ENCODE data around the gene PHLDA3.

DNA sequence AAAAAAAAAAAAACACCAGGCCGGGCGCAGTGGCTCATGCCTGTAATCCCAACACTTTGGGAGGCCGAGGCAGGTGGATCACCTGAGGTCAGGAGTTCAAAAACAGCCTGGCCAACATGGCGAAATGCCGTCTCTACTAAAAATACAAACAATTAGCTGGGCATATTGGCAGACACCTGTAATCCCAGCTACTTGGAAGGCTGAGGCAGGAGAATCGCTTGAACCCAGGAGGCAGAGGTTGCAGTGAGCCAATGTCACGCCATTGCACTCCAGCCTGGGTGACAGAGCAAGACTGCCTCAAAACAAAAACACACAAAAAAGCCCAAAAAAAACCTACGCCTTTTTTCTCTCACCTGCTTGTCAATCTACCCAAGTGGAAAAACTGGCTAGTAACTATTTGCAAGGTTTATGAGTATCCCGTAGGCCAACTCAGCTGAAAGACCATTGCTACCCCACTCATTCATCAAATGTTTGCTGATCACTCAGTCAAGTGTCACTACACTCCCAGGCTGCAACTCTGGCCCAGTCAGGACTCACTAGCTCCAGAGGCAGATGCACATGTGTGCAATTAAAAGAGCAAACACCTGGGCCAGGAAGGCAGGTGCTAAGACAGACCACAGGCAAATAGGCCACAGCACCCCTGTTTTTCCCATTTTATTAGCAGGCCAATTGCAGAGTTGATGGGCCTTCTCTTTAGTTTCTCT is 36.0 kb upstream of the PHLDA3 start:
- TF ChIP-seq, protein P1, sequence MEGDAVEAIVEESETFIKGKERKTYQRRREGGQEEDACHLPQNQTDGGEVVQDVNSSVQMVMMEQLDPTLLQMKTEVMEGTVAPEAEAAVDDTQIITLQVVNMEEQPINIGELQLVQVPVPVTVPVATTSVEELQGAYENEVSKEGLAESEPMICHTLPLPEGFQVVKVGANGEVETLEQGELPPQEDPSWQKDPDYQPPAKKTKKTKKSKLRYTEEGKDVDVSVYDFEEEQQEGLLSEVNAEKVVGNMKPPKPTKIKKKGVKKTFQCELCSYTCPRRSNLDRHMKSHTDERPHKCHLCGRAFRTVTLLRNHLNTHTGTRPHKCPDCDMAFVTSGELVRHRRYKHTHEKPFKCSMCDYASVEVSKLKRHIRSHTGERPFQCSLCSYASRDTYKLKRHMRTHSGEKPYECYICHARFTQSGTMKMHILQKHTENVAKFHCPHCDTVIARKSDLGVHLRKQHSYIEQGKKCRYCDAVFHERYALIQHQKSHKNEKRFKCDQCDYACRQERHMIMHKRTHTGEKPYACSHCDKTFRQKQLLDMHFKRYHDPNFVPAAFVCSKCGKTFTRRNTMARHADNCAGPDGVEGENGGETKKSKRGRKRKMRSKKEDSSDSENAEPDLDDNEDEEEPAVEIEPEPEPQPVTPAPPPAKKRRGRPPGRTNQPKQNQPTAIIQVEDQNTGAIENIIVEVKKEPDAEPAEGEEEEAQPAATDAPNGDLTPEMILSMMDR (conservative IDR thresholded peaks at IDR 0.05 in 1 of 2, IDR thresholded peaks at IDR 0.05 in 1 of 2; ENCODE audit: extremely low read depth in 1 of 2, insufficient read depth in 1 of 2, low read depth in 1 of 2, low read length in 2 of 2) = no peak
- TF ChIP-seq EZH2 (IDR thresholded peaks at IDR 0.05; ENCODE audit: borderline replicate concordance, low read length) = no peak

Measured in mammary epithelial cell (primary cell).